CD4-positive, alpha-beta T cell treated with Interleukin-4 for 1 hour (primary cell): ENCODE measurements around the gene FCN1.

Experiments
- DNase-seq, 2 donors: peaks; one replicate each; pipeline ENCODE4 v3.0.0-alpha.2; 2020 to 2022

FCN1 gene

GRCh38 chr9:134913713-134914500 is 3.8 kb downstream of the FCN1 start:
- no peak for DNase-seq

DNA sequence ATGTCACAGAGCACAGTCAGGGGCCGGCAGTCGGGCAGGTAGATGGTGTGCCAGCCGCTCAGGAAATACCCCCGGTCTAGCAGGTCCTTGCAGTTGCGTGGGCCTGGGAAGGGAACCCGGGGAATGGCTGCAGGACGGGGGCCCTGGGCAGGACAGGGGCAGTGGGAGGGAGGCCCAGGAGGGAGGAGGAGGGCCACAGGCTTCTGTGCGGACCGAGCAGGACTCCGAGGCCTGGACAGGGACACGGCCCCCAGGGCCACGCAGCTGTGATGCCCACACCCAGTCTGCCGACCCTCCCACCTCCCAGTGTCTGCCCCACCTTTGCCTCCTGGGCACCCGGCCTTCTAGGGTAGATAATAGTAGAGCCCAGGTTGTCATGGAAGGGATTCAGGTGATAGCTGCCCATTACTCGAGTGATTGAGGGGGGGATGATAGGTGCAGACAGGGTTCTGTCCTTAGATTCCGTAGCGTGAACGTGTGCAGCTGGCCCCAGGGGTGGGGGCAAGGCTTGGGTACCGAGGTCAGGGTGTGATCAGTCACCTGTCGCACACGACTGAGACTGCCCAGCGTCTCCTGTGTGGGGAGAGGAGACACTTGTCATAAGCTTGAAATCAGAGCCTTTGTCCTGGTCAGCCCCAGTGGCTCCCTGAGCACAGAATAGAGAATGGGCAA is 4.5 kb downstream of the FCN1 start:
- DNase-seq: no peak

GRCh38 chr9:134912126-134912840 is 5.4 kb downstream of the FCN1 start:
- DNase-seq: no peak

DNA sequence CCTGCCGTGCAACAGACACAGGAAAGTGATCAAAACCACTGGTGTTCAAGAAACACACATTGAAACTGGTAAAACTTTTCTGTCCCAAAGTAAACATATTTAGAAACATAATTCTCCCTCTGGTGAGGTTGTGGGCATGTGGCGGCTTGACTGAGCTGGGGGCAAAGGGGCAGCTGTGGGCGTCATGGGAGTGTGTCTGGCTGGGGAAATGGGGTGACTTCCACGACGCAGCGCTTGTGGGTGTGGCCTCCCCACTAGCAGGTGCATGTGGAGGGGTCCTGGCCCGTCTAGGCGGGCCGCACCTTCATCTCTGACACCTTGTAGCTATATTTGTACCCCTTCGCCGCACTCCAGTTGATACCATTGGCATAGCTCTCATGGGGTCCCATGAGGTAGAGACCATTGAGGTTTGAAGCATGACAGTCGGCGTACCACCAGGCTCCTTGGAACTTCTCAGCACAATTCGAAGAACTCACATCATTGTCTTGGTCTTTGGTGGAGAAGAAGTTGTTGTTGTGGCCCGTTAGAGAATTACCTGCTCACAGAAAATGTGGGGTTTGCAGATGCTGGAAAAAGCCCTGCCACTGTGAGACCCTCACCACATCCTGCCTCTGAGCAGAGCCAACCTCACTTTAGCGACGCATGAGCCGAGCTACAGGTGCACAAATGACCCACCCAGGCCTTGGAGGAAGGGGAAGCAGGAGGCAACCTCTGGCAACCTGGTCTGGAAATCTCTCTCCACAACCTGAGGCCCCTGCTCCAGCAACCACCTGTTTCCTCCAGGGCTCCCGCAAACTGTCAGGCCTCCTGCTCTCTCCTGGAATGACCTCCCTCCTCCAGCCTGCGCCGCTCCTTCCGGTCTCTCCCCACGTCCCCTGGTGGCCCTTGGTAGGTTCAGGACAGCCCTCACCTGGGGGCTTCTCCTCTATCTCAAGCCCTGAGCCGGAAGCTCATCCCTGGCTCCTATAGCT is 7.9 kb downstream of the FCN1 start:
- DNase-seq: no peak

GRCh38 chr9:134908524-134909309 is 9.0 kb downstream of the FCN1 start:
- DNase-seq: no peak

DNA sequence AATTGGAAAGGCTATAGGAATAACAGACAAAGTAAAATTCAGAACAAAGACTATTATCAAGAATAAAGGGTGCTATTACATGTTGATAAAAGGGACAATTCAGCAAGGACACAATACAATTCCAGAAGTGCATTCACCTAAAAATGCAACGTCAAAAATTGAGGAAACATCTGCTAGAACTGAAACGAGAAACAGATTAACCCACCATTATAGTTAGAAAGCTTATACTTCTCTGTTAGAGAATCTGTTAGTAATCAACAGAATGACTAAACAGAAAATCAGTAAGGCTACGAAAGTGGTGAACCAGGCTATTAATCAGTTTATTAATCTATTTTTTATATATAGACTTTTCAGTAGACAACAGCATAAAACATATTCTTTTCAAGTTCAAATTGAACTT is 14.8 kb downstream of the FCN1 start:
- no peak for DNase-seq

- DNase-seq: no peak
Observed at GRCh38 chr9:134899818-134900217, 17.9 kb downstream of the FCN1 start.

- no peak for DNase-seq
Observed at GRCh38 chr9:134899168-134899567, 18.5 kb downstream of the FCN1 start.

- no peak for DNase-seq
Observed at GRCh38 chr9:134898319-134898718, 19.4 kb downstream of the FCN1 start.

- DNase-seq: no peak
Observed at GRCh38 chr9:134897584-134898170, 20.0 kb downstream of the FCN1 start.

GRCh38 chr9:134896834-134897583 is 20.7 kb downstream of the FCN1 start:
- DNase-seq: no peak

DNA sequence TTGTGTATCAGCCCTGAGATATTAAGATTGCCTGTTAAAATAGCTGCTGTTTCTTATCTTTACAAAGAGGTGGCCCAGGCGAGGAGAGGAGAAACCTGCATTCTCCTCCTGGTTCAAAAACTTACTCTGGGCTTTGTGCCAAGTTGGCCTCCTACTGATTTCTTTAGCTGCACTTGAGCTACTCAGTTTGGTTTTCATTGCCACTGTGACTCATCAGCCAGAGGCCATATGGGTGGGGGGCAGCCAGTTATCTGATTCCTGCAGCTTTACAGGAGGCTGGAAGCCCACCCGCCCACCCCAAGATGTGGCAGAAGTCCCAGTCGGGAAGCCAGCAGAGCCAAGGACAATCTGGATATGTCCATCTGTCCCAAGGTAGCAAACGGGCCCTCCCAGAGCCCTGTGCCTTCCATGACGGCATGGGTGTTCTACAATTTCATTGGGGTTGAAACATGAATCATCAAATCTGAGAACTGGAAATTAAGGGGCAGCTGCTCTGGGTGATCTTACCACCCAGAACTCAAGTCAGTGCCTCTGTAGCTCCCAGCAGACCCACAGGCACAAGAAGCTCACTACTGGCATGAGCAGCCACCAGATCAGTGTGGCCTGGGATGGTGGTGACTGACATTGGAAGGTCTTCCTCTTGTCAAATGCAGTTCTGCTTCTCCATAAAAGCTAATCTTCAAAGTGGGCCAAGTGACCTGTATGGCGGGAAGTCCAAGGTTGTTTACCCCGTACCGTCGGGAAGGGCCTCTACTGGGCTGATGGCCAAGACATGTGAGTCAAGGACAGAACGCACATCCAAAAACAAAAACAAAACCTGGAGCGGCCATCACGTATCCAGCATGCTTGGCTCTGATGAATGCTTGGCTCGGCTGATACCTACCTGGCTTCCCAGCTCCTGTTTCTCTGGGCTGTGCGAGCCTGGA is 21.5 kb downstream of the FCN1 start:
- DNase-seq: no peak

DNA sequence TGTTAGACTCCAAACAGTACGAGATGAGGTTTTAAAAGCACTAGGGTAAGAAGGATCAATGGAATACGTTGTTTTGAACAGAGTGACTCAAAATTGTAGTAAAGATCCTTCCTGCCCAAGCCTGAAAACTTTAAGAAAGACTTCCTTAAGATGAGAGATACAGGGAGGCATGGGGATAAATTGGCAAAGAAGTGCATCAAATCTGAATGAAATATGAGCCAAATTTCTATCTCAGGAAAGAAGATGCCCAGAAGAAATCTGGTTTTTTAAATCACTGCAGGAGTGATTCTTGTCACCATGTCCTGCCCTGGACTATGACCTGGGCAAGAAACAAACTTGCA is 22.2 kb downstream of the FCN1 start:
- no peak for DNase-seq

DNA sequence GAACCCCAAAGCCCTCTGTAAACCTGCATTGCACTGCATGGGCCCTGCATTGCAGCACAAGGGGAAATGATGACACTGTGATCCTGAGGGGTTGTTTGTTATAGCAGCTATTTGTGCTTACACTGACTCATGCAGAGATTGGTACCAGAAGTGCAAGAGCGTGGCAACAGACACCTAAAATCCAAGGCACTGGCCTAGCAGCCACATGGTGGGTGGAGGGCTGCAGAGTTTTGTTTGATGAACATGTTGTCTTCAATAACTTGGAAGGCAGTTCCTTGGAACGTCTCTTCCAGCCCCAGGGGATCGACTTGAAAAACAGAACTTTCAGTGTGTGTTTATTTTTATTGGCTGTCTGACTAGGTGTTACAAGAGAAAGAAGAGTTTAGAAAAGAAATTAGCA is 22.6 kb downstream of the FCN1 start:
- no peak for DNase-seq

DNA sequence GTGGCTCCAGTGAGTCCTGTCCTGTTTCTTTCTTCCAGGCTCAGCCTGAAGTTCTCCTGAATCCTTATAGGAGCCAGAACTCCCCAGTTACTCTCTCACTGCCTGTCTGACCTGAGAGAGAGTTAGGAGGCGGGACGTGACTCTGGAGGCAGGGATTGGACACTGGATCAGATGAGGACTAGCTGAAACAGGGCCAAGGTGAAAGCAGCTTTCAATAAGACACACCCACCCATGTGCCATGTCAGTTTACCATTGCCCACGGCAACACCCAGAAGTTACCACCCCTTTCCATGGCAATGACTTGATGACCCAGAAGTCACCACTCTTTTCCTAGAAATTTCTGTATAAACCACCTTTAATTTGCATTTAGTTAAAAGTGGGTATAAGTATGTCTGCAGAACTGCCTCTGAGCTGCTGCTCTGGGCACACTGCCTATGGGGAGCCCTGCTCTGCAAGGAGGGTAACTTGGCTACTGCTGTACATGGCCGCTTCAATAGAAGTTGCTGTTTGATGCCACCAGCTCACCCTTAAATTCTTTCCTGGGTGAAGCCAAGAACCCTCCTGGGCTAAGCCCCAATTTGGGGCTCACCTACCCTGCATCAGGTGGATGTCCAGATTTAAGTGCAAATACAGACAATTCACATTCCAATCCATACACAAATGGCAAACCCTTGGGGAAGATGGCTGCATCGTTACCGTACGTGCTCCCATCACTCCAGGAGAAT is 23.4 kb downstream of the FCN1 start:
- DNase-seq: no peak

DNA sequence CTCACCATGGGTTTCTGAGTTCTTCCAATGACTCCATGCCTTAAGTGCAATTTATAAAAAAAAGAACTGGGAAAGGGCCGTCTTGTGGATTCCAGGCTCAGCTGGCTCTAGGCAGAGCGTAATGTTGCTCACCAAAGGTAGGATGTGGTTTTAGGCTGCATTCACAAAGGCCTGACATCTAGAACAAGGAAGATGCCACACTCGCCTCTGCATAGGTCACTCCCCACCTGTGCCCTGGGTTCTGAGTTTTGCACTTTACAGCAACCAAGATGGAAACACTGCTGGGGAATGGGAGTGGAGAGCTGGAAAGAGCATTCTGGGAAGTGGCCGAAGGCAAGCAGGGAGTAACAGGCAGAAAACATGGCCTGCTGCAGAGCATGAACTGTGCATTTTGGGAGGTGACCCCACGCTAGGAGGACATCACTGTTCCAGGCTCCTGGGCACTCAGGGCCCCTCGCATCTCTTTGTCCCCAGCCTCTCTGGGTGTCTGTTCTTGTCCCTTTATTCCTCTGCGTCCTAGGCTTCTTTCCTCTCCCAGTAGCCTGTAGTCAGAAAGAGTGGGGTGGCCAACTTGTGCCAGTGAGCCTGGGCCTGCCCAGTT is 24.8 kb downstream of the FCN1 start:
- no peak for DNase-seq

DNA sequence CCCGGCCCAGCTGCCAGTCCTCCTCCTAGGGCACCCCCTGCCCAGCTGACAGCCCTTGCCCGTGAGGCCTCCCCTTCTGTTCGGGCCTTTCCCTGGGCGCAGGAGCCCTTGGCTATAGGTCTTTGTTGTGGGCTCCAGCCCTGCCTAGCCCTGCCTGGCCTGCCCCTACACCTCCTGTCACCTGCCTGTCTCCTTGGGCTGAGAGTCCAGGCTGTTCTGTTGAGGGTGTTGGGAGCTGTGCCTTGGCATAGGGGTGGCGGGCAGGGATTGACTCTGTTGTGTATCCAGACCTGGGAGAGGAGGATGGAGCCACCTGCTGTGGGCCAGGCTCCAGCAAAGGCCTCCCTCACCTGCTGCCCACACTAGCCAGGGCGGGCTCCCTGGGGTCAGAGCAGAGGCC is 25.5 kb downstream of the FCN1 start:
- no peak for DNase-seq

GRCh38 chr9:134891713-134892112 is 26.0 kb downstream of the FCN1 start:
- no peak for DNase-seq

GRCh38 chr9:134891053-134891452 is 26.7 kb downstream of the FCN1 start:
- no peak for DNase-seq
